Left cardiac atrium (tissue), 4 donors: ENCODE measurements around the gene NLGN1. TPM values are rescaled to one million over a fixed set of nuclear protein-coding genes. Genes with fewer than 3 reads are reported as not detected.

Experiments
- ATAC-seq, 2 donors: fragments of 200-7000 bp; cut with Tn5 transposase; one replicate each; pipeline ENCODE4 v1.9.1; 2020; ENCODE audit warnings: mild to moderate bottlenecking in 2 of 2, moderate library complexity in 2 of 2
- DNase-seq: peaks from one replicate; pipeline ENCODE4 v3.0.0-alpha.2; 2020
- intact Hi-C, 2 donors: fragments of 100-400 bp; cut with DNase I; formaldehyde crosslinking; loops; one replicate each; pipeline versions ENCODE4 v1.14.1 to v1.15.1; 2022 to 2023
- total RNA-seq, 2 donors: library from RNA; stranded (reverse); fragmentation: NEBNext Ultra II Directional; extraction: Animal tissue kit (Norgen Biotek cat#: 25700); gene quantifications; one replicate each; pipeline ENCODE4 v1.2.1, GENCODE V29; 2021
- donor health status: DM: no; HTN: yes; CAD: no.
- donor health status: DM: no; HTN: yes; CAD: no; lungs with severe emphysema.
- donor health status: DM: yes; HTN: yes; CAD: no.
- donor health status: Dilated cardiomyopathy.

NLGN1 gene
- total RNA-seq, 2 donors from 2014 or later, result 2.2 to 2.5 TPM

GRCh38 chr3:173737167-173737808, 339.7 kb downstream of the NLGN1 start:
- intact Hi-C loops, result no loop called here
- DNase-seq (no peak), ATAC-seq (no peak)

GRCh38 chr3:173739726-173740125, 342.2 kb downstream of the NLGN1 start:
- ATAC-seq (no peak), DNase-seq (no peak)
- intact Hi-C loops, result no loop called here

- ATAC-seq, result no peak
- intact Hi-C loops, result no loop called here
Measured at GRCh38 chr3:173742491-173742890, 344.9 kb downstream of the NLGN1 start.

DNA sequence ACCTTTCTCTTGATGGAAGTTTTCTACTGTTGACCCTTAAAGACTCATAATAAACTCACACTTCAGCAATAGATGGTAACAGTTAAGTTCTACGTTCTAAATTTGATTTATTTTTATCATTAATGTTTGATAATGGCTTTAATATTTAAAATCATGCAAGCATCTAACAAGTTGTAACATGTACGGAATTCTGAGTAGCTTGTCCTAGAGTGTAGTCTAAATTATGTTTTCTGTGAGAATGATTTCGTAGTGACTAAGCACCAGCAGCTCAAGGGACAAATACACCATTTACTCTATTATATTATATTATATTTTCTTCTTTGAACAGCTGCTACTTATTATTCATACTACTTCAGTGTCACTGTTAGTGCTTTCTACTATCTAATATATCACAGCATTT, 345.6 kb downstream of the NLGN1 start:
- DNase-seq (no peak), ATAC-seq (no peak)
- intact Hi-C loops, result no loop called here

More at GRCh38 chr3:173742491-173742890, 344.9 kb downstream of the NLGN1 start:
- no peak for DNase-seq

DNA sequence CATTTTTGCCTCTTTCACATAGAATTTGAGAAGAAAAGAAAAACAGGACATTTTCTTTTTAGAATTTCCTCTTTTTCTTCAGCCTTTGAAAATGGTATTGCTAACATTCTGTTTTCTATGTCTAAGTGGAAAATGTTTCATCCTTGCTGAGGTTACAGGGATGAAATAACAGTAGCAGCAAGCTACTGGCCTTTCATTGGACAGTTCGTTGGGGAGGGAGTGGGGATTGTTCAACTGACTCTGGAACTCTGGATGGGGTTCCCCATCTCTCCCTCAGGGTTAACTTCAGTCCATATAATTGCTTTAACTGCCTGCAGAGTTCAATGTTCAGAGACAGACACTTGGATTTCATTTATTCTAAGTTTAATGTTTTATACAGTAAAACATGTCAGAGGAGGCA, 346.0 kb downstream of the NLGN1 start:
- ATAC-seq, result no peak
- intact Hi-C loops, result no loop called here
- DNase-seq, result no peak

GRCh38 chr3:173744479-173744878, 346.9 kb downstream of the NLGN1 start:
- intact Hi-C loops, result no loop called here
- DNase-seq (no peak), ATAC-seq (no peak)

- no peak for DNase-seq
- intact Hi-C loops, result no loop called here
Measured at GRCh38 chr3:173744895-173745294, 347.4 kb downstream of the NLGN1 start.

DNA sequence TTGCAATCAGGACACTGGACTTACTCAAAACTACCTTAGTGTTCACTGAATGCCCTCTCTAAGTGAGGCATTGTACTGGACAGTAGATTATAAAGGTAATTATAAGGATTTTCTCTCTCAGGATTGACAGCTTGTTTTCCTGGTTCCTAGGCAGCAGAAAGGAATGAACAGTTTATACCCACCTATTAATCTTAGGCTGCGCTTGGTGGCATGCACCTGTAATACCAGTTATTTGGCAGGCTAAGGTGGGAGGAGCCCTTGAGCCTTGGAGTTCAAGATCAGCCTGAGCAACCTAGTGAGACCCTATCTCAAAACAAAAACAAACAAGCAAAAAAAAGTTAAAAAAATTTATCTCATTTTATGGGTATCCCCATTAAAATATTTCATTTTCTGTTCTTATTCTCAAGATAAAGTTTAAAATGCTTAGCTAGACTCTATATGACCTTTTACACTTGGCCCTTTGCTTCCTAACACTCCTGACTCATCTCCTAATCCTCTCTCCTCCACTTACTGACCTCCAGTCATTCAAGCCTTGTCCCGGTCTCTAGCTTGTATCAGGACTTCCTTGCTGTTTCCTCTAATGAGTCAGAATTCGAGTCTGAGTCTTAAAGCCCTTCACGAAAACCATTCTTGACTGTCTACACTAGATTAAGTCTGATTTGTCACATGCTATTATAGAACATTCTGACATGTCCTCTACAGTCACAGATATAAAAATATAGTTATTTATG, 348.6 kb downstream of the NLGN1 start:
- intact Hi-C loops, result no loop called here
- DNase-seq (no peak), ATAC-seq (no peak)

More at GRCh38 chr3:173744895-173745294, 347.4 kb downstream of the NLGN1 start:
- no peak for ATAC-seq

DNA sequence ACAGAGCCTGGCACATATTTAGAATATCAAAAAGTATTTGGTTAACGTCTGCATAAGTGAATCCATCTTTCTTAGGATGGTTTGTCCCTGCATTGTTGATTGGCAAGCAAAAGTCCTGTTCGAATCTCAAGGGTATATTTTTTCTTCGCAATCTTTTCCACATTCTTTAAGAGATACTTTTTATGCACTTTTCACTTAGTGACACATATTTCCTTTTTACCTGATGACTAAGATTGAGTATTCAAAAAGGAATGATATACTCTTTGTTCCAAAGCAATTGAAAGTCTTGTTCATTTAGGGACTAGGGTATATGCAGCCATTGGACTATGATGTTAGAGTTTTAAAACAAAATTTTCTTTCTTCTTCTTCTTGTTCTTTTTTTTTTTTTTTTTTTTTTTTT, 349.9 kb downstream of the NLGN1 start:
- intact Hi-C loops, result no loop called here
- no peak for ATAC-seq
- no peak for DNase-seq

- ATAC-seq, result no peak
- DNase-seq, result no peak
- intact Hi-C loops, result no loop called here
Measured at GRCh38 chr3:173748105-173748504, 350.6 kb downstream of the NLGN1 start.

GRCh38 chr3:173750095-173750494, 352.6 kb downstream of the NLGN1 start:
- intact Hi-C loops, result no loop called here
- DNase-seq, result no peak
- no peak for ATAC-seq

DNA sequence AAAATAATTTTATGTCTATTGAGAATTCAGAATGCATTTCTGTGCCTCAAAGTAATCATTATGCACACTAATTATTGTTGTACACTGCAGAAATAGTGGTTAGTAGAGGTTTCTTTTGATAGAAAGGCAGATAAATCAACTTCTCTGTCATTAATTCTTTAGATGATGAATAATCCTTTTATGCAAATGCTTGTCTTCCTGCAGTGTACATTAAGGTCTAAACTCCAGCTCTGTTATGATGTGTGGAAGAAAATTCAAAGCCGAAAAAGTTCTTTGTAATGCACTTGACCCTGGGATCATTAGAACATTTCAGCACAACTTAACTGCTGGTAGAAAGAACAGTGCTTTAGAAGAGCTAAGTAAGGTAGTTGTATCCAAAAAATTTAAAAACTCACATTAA, 353.0 kb downstream of the NLGN1 start:
- intact Hi-C loops, result no loop called here
- ATAC-seq (no peak), DNase-seq (no peak)

DNA sequence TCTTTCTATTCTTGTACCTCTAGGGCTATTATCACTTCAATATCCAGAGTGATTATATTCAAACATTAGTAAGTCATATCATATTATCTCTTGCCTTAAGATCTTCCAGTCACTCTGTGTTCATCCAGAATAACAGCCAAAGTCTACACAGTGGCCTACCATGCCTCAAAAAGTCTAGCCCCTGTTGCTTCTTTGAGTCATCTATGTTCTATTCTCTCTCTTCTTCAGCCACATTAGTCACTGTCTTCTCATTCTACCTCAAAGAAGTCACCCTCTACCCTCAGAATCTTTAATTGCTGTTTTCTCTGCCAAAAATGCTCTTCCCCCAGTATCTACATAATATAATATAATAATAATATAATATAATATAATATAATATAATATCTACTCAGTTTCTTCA, 356.0 kb downstream of the NLGN1 start:
- intact Hi-C loops, result no loop called here
- no peak for ATAC-seq
- no peak for DNase-seq

- intact Hi-C loops, result no loop called here
- ATAC-seq, result no peak
- DNase-seq, result no peak
Measured at GRCh38 chr3:173755161-173755560, 357.6 kb downstream of the NLGN1 start.

GRCh38 chr3:173761161-173761560, 363.6 kb downstream of the NLGN1 start:
- ATAC-seq (no peak), DNase-seq (no peak)
- intact Hi-C loops, result no loop called here

- ATAC-seq, result no peak
- no peak for DNase-seq
- intact Hi-C loops, result no loop called here
Measured at GRCh38 chr3:173762501-173762900, 365.0 kb downstream of the NLGN1 start.

DNA sequence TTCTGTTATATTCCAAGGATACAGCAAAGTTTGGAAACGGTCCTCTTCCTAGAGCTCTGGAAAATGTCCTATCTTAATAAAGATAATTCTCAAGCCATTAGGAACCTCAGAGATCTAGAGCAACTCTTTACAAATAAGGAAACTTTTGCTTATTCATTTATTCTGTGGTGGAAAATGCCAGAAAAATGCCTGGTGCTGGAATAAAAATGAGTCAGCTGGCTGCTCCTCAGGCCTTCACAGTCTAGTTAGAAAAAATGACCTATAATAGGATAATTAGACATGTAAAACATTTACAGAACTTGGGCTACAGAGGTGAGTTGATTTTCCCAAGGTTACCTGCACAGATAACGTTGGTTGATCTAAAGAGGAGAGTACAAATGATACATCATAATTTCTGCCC, 372.5 kb downstream of the NLGN1 start:
- no peak for DNase-seq
- intact Hi-C loops, result no loop called here
- ATAC-seq, result no peak

DNA sequence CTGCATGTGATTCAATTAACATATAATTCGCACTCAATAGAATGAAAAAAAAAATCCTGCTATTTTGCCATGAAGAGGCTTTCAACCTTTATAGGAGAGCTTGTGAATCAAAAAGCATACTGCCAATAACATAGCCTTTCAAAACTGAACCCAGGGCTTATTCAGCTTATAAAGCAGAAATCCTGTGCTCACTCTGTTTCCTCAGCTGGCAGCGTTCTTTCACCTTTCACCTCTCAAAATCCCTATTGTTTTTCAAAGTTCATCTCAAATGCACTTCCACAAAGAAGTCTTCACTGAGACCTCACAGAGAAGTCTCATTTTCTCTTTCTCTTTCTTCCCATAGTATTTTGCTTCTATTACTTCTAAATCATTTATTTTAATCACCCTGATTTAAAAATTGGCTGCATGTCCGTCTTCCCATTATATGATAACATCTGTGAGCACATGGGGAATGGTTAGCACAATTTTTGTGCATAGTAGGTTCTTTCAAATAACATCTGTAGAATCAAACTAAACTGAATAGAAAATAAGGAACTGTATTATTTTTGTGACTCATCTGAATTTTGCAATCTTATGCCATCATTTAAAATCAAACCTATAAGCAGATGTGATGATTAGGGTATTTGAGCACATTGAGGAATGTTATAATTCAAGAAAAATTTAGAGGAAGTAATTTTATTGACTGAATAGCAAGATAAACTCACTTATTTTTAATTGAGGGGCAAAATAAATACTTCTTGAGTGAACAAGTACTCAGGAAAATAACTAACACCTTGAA, 373.4 kb downstream of the NLGN1 start:
- intact Hi-C loops, result no loop called here
- DNase-seq (no peak), ATAC-seq (no peak)

GRCh38 chr3:173773800-173774199, 376.3 kb downstream of the NLGN1 start:
- DNase-seq (no peak), ATAC-seq (no peak)
- intact Hi-C loops, result no loop called here

DNA sequence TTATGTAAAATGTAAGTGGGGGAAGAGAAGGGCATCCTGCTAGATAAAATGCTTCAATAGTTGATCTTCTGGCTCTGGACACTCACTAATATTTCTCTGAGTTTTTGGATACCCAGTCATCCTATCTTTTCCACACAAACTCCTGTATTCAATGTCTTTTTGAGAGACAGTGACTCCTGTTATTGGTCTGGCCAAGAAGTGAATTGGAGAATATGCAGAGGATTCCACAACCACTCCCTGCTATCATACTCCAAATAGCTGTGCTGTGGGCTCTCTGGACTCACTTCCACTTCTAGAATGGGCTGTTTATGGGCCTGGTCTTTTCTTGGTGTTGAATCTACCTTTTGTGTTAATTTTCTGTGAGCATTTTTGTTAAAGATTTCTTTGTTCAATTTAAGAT, 376.8 kb downstream of the NLGN1 start:
- DNase-seq, result no peak
- intact Hi-C loops, result no loop called here
- no peak for ATAC-seq
